Ammon's horn (tissue), 1 donor: Measurements from ENCODE around the gene MYO1G.
"Not testable (repeated sequence)": the region's sequence is repeated elsewhere in the genome, so short reads cannot be mapped to it uniquely, and the experiment has no call there.

Experiments
- DNase-seq: peaks from one replicate; pipeline ENCODE4 v3.0.0-alpha.2; 2016; ENCODE audit warnings: low spot score

The MYO1G gene

GRCh38 chr7:44999245-45000092, 20.7 kb upstream of the MYO1G start:
- DNase-seq: peak; percentile 100

DNA sequence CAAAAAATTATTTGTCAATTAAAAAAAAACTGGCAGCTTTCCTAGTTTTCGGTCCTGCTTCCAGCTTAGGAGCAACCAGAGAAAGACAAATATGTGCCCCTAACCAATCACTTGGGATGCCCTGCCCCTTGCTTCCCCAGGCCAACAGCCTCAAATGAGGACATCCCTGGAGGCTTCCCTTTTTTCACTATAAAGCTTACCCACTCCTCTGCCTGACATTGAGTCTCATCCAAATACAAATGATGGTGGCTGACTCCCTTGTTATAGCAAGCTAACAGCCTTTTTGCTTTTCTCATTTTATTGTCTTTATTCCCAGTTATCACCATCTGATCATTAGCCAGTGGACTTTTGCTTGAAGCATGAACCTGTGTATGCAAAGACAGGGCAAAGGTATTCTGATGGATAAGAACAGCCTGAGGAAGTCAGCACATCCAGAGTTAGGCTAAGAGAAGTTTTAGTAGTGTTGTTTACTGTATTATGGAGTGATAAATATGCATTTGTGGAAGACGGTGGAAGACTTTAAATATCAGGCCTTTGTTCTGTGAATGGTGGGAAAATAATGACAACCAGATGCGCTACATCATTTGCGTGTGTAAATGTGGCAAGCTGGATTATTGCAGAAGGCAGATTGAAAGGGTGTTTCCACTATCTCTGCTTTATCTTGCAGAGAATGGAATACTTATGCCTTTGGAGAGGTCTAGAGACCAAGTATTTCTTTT, 19.5 kb upstream of the MYO1G start:
- no peak for DNase-seq

DNA sequence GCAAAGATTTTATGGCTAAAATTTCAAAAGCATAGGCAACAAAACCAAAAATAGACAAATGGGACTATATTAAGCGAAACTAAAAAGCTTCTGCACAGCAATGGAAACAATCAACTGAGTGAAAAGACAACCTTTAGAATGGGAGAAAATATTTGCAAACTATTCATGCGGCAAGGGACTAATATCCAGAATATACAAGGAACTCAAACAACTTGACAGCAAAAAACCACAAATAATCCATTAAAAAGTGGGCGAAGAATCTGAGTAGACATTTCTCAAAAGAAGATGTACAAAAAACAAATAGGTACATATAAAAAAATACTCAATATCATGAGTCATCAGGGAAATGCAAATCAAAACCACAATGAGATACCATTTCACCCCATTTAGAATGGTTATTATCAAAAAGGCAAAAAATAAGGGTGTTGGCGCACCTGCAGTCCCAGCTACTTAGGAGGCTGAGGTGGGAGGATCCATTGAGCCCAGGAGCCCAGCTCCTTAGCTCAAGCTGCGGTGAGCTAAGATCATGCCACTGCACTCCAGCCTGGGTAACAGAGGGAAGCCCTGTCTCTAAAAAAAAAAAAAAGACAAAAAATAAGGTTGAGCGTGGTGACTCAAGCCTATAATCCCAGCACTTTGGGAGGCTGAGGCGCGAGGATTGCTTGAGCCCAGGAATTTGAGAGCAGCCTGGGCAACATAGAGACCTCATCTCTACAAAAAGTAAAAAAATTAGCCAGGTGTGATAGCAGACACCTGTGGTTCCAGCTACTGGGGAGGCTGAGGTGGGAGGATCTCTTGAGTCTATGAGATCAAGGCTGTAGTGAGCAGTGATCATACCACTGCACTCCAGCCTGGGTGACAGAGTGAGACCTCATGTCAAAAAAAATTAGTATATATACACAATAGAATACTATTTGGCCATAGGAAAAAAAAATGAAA, 17.0 kb upstream of the MYO1G start:
- DNase-seq: no peak

GRCh38 chr7:44994877-44995554, 16.2 kb upstream of the MYO1G start:
- no peak for DNase-seq

GRCh38 chr7:44992004-44992795, 13.4 kb upstream of the MYO1G start:
- DNase-seq: not testable (repeated sequence)

DNA sequence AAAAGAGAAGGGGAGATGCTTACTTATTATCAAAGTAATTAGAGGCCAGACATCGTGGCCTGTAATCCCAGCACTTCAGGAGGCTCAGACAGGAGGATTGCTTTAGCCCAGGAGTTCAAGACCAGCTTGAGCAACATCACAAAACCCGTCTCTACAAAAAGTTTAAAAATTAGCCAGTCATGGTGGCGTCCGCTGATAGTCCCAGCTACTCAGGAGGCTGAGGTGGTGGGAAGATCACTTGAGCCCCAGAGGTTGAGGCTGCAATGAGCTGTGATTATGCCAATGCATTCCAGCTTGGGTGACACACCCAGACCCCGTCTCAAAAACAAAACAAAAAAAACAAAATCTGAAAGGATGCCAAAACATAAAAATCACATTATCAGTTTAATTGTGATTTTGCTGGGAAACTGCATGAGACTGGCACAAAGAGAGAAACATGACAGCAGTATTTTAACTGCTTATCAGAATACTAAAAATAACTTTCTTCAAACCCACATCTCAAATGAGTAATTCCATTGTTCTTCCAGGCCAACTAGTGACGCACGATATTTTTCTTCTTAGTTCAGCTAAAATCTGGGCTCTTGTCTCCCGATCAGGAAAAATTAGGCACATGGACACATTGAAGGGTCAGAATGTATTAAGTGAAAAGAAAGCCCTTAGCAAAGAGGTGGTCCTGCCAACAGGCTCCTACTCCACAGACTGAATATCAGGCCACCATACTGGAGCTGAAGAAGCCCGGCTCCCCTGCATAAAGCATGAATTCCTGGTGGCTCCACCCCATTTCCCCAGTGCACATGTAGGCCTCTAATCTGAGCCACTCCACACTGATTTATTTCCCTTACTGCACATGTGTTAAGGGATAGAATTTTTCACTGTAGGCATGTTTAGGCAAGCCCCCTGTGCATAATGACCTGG, 11.6 kb upstream of the MYO1G start:
- no peak for DNase-seq

DNA sequence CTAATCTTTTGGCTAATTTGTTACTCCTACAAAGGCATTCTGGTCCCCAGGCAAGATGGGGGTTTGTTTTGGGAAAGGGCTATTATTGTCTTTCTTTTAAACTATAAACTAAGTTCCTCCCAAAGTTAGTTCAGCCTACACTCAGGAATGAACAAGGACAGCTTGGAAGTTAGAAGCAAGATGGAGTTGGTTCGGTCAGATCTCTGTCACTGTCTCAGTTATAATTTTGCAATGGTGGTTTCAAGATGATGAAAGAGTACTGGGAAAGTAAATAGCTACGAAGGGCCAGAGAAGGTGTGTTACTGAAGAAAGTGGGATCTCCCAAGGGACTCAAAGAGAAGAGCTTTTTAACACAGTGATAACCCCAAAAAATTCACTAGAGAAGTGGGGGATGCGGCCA, 10.3 kb upstream of the MYO1G start:
- no peak for DNase-seq

GRCh38 chr7:44988701-44989100, 9.9 kb upstream of the MYO1G start:
- DNase-seq: no peak

DNA sequence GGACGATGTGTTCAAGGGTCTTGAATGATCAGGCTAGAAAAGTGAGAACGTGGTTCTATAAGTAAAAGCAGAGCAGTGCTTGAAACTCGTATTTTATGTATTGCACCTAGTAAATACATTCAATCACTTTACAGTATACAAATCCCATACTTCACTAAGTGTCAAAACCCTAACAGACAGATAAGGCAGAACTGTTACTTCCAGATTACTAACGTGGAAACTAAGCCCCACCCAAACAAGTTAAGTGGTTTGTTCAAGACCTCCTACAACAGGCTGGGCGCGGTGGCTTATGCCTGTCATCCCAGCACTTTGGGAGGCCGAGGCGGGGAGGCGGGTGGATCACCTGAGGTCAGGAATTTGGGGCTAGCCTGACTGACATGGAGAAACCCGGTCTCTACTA, 9.2 kb upstream of the MYO1G start:
- DNase-seq: no peak

DNA sequence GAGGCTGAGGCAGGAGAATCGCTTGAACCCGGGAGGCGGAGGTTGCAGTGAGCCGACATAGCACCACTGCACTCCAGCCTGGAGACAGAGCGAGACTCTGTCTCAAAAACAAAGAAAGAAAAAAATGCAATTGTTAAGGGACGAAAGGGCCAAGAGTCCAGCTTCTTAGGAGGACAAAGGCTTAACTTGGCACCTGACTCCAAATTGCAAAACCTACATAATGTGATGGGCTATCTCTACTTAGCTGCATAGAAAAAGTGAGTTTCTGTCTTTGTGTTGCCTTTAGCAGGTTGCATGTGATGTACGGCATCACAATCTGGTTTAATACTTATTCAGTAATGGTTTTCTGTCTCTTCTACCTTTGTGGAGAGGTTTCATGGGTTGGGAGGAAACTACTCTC, 8.6 kb upstream of the MYO1G start:
- no peak for DNase-seq

DNA sequence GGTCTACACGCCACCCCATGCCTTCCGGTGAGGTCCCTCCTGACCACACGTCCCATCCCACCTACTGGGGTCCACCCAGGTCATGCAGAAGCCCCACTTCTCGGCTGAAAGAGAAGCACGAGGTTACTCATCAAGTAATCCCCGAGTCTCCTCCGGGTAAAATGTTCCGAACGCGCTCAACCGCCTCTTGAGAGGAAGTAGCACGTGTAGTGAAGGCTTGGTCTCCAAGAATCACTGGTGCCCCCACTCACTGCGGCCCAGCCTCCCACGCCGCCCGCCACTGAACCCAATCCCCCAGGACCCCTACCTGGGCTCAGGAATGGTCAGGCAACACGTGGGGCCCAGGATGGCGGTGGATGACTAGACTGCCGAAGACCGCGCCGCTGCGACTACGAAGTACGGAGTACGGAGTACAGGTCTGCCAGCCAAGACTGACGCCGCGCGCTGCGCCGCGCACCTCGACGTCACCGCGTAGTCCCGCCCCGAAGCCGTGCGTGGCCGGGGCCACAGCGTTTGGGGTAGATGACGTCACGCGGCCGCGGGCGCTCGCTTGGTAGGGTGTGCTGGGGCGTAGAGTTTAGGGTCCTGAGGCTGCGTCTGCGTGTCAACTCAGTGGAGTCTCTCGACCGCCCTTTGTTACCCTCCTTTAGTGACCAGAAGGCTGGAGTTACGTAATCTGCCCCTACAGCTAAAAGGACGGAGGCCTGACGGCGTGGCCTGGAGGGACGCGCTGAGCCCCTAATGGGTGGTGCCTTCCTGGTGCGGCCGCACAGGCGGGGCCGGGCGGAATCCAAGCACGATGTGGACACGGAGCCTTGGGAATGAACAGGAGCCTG, 7.6 kb upstream of the MYO1G start:
- peak; percentile 97 for DNase-seq

DNA sequence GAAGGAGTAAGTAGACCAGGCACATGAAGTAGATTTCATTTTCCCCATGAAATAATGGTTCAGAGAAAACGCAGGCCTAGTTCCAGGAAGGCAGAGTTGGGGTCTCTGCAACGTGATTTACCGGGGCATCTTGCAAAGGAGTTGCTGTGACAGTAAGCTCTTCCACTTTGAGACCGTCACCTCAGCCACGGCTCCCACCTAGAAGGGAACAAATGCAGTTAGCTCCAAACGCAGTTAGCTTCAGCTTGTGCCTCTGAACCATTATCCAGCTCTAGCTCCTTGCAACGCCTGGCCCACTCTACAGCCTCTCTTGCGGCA, 7.0 kb upstream of the MYO1G start:
- DNase-seq: no peak

DNA sequence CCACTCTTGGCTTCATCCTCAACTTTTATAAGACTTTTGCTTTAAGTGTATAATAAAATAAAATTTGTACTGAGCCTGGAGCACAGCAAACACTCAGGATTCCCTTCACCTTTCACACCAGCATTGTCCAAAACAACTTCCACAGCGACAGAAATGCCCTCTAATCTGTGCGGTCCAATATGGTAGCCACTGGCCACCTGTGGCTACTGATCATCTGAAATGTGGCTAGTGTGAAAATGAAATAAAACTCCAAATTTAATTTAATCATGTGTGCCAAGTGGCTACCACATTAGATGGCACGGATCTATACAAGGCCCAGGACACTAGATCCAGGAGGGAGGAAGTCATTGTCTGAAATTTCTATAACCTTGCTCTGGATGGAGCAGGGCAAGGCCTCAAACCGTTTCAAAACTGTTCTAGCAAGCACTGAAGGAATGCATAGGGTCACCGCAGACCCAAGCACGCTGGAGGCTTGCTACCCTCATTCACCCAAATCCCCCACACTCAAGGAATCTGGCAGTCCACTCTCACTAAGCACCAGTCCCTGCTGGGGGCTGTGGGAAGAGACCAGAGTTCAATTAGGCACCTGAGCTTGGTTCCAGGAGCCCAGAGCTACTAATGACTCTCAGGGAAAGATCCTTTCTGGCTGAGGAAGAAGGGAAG, 6.3 kb upstream of the MYO1G start:
- DNase-seq: no peak

- DNase-seq: no peak
Measured at GRCh38 chr7:44984478-44984758, 5.6 kb upstream of the MYO1G start.

- no peak for DNase-seq
Measured at GRCh38 chr7:44983742-44984477, 5.1 kb upstream of the MYO1G start.

DNA sequence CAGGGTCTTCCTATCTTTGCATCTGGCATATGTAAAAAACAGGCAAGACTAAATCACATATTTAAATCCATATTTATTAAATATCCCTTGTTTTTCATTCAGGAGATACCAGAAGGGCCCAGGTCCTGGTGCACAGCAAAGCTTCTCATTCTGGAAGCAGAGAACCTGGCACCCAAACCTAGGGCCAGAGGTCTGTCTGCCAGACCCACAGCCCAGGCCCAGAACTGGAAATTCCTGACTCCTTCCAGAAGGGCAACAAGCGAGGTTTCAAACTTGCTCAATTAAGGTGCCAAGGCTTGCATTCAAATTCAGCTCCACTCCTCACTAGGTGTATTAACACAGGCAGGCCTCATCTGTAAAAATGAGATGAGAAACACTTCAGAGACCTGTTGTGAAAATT, 4.2 kb upstream of the MYO1G start:
- no peak for DNase-seq

DNA sequence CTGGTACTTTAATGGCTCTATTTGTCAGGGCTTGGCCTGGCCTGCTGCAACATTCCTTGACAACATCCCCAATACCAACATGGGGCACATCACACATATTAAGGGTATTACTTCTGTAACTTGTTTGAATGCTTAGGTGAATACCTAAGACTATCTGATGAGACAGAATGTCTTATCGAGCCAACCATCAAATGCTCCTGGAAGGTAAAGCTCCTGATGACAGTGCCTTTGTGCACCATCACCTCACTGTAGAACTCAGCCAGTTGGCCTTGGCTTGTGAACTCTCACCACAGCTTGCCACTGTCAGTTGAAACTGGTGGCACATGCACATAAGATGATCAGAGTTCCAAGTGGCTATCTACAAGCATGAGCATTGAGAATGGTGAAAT, 3.7 kb upstream of the MYO1G start:
- DNase-seq: no peak

DNA sequence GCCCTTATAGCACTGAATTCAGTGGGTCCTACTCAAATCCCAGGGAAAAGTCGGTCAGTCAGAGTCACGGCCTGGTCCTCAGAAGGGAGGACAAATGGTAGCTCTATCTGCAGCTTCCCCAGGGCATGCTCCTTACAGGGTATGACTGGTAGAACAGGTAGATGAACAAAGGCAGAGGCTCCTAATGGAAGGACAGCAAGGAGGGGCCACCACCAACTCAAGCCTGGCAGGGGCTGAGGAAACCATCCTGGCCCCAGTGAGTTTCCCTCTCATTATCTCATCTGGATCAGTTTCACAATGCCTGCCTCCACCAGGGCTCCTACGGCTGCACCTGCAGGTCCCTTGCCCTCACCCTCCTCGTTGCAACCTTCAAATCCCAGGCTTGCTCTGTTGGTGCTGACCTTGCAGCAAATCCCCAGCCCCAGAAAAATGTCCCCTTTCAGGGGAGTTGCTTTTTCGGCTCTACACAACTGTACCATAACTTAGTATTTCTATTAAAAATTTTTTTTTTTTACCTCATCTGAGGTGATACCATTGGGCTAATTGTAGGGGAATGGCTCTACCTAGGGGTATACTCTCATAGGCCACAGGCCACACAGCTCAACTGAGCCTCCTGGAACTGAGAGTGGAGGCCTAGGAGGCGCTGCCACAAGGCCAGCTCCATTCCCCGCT, 2.4 kb upstream of the MYO1G start:
- no peak for DNase-seq
